GM19452 (cell line): Measurements from ENCODE around the gene PEX10.
"Not testable (repeated sequence)": the region's sequence is repeated elsewhere in the genome, so short reads cannot be mapped to it uniquely, and the experiment has no call there.

Source experiments
- ATAC-seq: cut with Tn5 transposase; IDR thresholded peaks from one replicate; pipeline ENCODE4 v1.9.1; 2021; ENCODE audit not compliant: unreplicated experiment

PEX10 gene

GRCh38 chr1:2412395-2412772 is at the start of gene PEX10:
TSS of gene PEX10 (minus strand) at chr1:2412564. CDS start at chr1:2412502, 62 bp downstream.
- ATAC-seq = peak; percentile 72

- no peak for ATAC-seq
Observed at GRCh38 chr1:2460996-2461751, 48.8 kb upstream of the PEX10 start.

- ATAC-seq = no peak
Observed at GRCh38 chr1:2460203-2460602, 47.8 kb upstream of the PEX10 start.

- no peak for ATAC-seq
Observed at GRCh38 chr1:2459757-2460156, 47.4 kb upstream of the PEX10 start.

- not testable (repeated sequence) for ATAC-seq
Observed at GRCh38 chr1:2459102-2459753, 46.9 kb upstream of the PEX10 start.

- ATAC-seq = no peak
Observed at GRCh38 chr1:2458687-2459086, 46.3 kb upstream of the PEX10 start.

- ATAC-seq = no peak
Observed at GRCh38 chr1:2457444-2457843, 45.1 kb upstream of the PEX10 start.

GRCh38 chr1:2455757-2456156 is 43.4 kb upstream of the PEX10 start:
- ATAC-seq = no peak

- ATAC-seq = no peak
Observed at GRCh38 chr1:2454227-2454626, 41.9 kb upstream of the PEX10 start.

GRCh38 chr1:2452932-2453315 is 40.6 kb upstream of the PEX10 start:
- no peak for ATAC-seq

GRCh38 chr1:2452201-2452931 is 40.0 kb upstream of the PEX10 start:
- ATAC-seq = no peak

GRCh38 chr1:2451741-2452140 is 39.4 kb upstream of the PEX10 start:
- ATAC-seq = no peak

- no peak for ATAC-seq
Observed at GRCh38 chr1:2449636-2450454, 37.5 kb upstream of the PEX10 start.

- ATAC-seq = no peak
Observed at GRCh38 chr1:2448098-2448445, 35.7 kb upstream of the PEX10 start.

- no peak for ATAC-seq
Observed at GRCh38 chr1:2447276-2448097, 35.1 kb upstream of the PEX10 start.

- ATAC-seq = no peak
Observed at GRCh38 chr1:2446861-2447260, 34.5 kb upstream of the PEX10 start.

- ATAC-seq = no peak
Observed at GRCh38 chr1:2446394-2446793, 34.0 kb upstream of the PEX10 start.

GRCh38 chr1:2445823-2446215 is 33.5 kb upstream of the PEX10 start:
- no peak for ATAC-seq

GRCh38 chr1:2445162-2445822 is 32.9 kb upstream of the PEX10 start:
- no peak for ATAC-seq

- ATAC-seq = no peak
Observed at GRCh38 chr1:2444138-2444591, 31.8 kb upstream of the PEX10 start.
